K562 (cell line): ENCODE data around the gene PSG2. TPM values are rescaled to one million over a fixed set of nuclear protein-coding genes. Genes with fewer than 3 reads are reported as not detected.
A peak's percentile ranks its signal among the peaks of the same experiment; 100 is the strongest.
"Not testable (repeated sequence)": the region's sequence is repeated elsewhere in the genome, so short reads cannot be mapped to it uniquely, and the experiment has no call there.

Experiments used
- ATAC-seq: fragments of 200-7000 bp; cut with Tn5 transposase; 3 replicates; pipeline ENCODE4 v1.9.1; 2020; ENCODE audit warnings: moderate library complexity
- BruUV-seq: library from RNA; stranded (reverse); fragments of 400-500 nt; replicated peaks from 2 replicates; lab custom pipeline; 2021; lab: Mats Ljungman, UMichigan
- CTCF ChIA-PET: fragments of 300-600 bp; formaldehyde crosslinking; extraction: SDS; loops from one replicate; lab custom pipeline; 2021; ENCODE audit warnings: low intra/inter-chr PET ratio; lab: Yijun Ruan, JAX
- POLR2A ChIA-PET: fragments of 300-600, 350-650 bp; sonication (Branson Sonifier 250); formaldehyde crosslinking; extraction: SDS; loops from one replicate; lab custom pipeline; 2021; ENCODE audit warnings: antibody characterized with exemption, inconsistent platforms; lab: Yijun Ruan, JAX
- DNase-seq, 4 experiments: peaks; one replicate each; pipeline versions ENCODE4 v3.0.0 to v3.0.0-alpha.2; 2011 to 2018; ENCODE audit warnings: low spot score in 3 of 4, mixed read lengths in 3 of 4; ENCODE audit errors: extremely low read depth in 1 of 4
- FAIRE-seq: peaks from 2 replicates; lab custom pipeline; 2011; peaks lifted over from hg19 to GRCh38; lab: Jason Lieb, UNC
- H2AFZ ChIP-seq: 2 replicates; pipeline ENCODE4 v1.6.0; 2011; ENCODE audit warnings: low read depth, low read length, control low read depth, inconsistent platforms
- H3K27ac ChIP-seq: fragments of 200-600 bp; 3 replicates; pipeline ENCODE4 v1.8.0; 2011; ENCODE audit warnings: low read depth, mild to moderate bottlenecking, control low read depth, inconsistent platforms, low read length, moderate library complexity, mixed read lengths; ENCODE audit errors: extremely low read depth
- H3K27me3 ChIP-seq, 2 experiments: fragments of 300-600 bp in 1 of 2; 2 replicates in 1 of 2; 3 replicates in 1 of 2; pipeline versions ENCODE4 v1.6.0 to v1.8.0; 2011; ENCODE audit warnings: inconsistent platforms in 2 of 2, low read length in 2 of 2, mild to moderate bottlenecking in 1 of 2, mixed read lengths in 1 of 2, moderate library complexity in 1 of 2; ENCODE audit not compliant: control insufficient read depth in 2 of 2, insufficient read depth in 2 of 2
- H3K36me3 ChIP-seq: fragments of 300-600 bp; 3 replicates; pipeline ENCODE4 v1.8.0; 2011; ENCODE audit warnings: mild to moderate bottlenecking, low read length, inconsistent platforms; ENCODE audit not compliant: control insufficient read depth, insufficient read depth
- H3K4me1 ChIP-seq, 2 experiments: fragments of 200-600 bp in 1 of 2; replicated peaks in 1 of 2; 2 replicates in 1 of 2; 3 replicates in 1 of 2; pipeline versions ENCODE4 v1.5.1 to v1.8.0; 2011; ENCODE audit warnings: inconsistent platforms in 2 of 2, low read length in 2 of 2, mild to moderate bottlenecking in 1 of 2, mixed read lengths in 1 of 2, moderate library complexity in 1 of 2; ENCODE audit not compliant: control insufficient read depth in 2 of 2, insufficient read depth in 2 of 2
- H3K4me2 ChIP-seq: 2 replicates; pipeline ENCODE4 v1.6.1; 2011; ENCODE audit warnings: low read length, control low read depth, inconsistent platforms, mixed read lengths; ENCODE audit not compliant: insufficient read depth
- H3K4me3 ChIP-seq: fragments of 200-600 bp; sonication (generic), shearing (Covaris generic); 2 replicates; pipeline ENCODE4 v1.5.1; 2016; ENCODE audit warnings: control low read depth, inconsistent platforms
- H3K79me2 ChIP-seq: fragments of 200-600 bp; 3 replicates; pipeline ENCODE4 v1.8.0; 2011; ENCODE audit warnings: low read length, inconsistent platforms; ENCODE audit not compliant: control insufficient read depth, insufficient read depth
- H3K9ac ChIP-seq, 2 experiments: 2 replicates each; pipeline versions ENCODE4 v1.6.0 to v1.6.1; 2011; ENCODE audit warnings: low read depth in 2 of 2, low read length in 2 of 2, control low read depth in 1 of 2, inconsistent platforms in 1 of 2, mild to moderate bottlenecking in 1 of 2, mixed read lengths in 1 of 2; ENCODE audit not compliant: insufficient read depth in 1 of 2
- H3K9me1 ChIP-seq: one replicate; pipeline ENCODE4 v1.6.0; 2011; ENCODE audit warnings: inconsistent platforms, mild to moderate bottlenecking, low read length, moderate library complexity; ENCODE audit not compliant: control insufficient read depth, insufficient read depth
- H3K9me3 ChIP-seq: replicated peaks from 2 replicates; pipeline ENCODE4 v1.5.1; 2011; ENCODE audit warnings: low read depth, low read length, inconsistent platforms; ENCODE audit not compliant: control insufficient read depth, insufficient read depth
- H4K20me1 ChIP-seq: replicated peaks from 2 replicates; pipeline ENCODE4 v1.6.1; 2011; ENCODE audit warnings: low read length, inconsistent platforms, mixed read lengths; ENCODE audit not compliant: control insufficient read depth, insufficient read depth
- CTCF ChIP-seq, 3 experiments: IDR thresholded peaks in 2 of 3; conservative IDR thresholded peaks in 1 of 3; 2 replicates each; pipeline ENCODE4 v1.5.1; 2011 to 2012; ENCODE audit warnings: low read length in 3 of 3, mild to moderate bottlenecking in 3 of 3, control low read depth in 2 of 3, improper control_type of control experiment in 1 of 3, inconsistent platforms in 1 of 3, low read depth in 1 of 3, mixed read lengths in 1 of 3, moderate library complexity in 1 of 3; ENCODE audit not compliant: insufficient read depth in 2 of 3
- ESRRA ChIP-seq: fragments of 450-650 bp; IDR thresholded peaks from 2 replicates; pipeline ENCODE4 v1.6.1; 2014; ENCODE audit warnings: low read depth, mild to moderate bottlenecking, moderate library complexity, borderline replicate concordance
- in situ Hi-C: fragments of 300-500 bp; cut with MboI; formaldehyde crosslinking; loops from 4 replicates; pipeline ENCODE4 v1.15.0; 2018; ENCODE audit warnings: inconsistent platforms, mixed read lengths
- intact Hi-C: fragments of 100-400 bp; cut with micrococcal nuclease; formaldehyde crosslinking; loops from 2 replicates; pipeline ENCODE4 v1.14.2; 2022
- polyA plus RNA-seq, 8 experiments: library from polyadenylated mRNA; depleted of rRNA in 4 of 8; stranded (reverse) in 5 of 8; unstranded in 3 of 8; fragments of >200 nt; fragmentation: Nextera tagmentation in 2 of 8; fragmentation: Illumina TruSeq in 1 of 8; extraction: Ambion mirVana in 2 of 8; extraction: Trizol in 1 of 8; gene quantifications; 2 replicates each; pipeline versions ENCODE4 v1.2.1 to v1.2.3, GENCODE V29; 2011 to 2014; ENCODE audit warnings: inconsistent platforms in 1 of 8, missing spikeins in 1 of 8
- total RNA-seq, 7 experiments: library from RNA; depleted of rRNA in 6 of 7; stranded (reverse); fragments of >200 nt in 6 of 7; fragmentation: Illumina TruSeq in 2 of 7; extraction: Trizol in 2 of 7; gene quantifications; 2 replicates each; pipeline versions ENCODE4 v1.2.1 to v1.2.3, GENCODE V29; 2011 to 2021; ENCODE audit warnings: low replicate concordance in 1 of 7

PSG2 gene
- total and polyA plus RNA-seq, 9 of the 15 experiments (the other 6 are each of a cell fraction or from before 2014, with no cell fraction given) = not detected

- H4K20me1 ChIP-seq, H3K4me2 ChIP-seq, H3K9me1 ChIP-seq, H3K9ac ChIP-seq, H3K27me3 ChIP-seq, in situ Hi-C loops, H3K4me1 ChIP-seq, POLR2A ChIA-PET, H2AFZ ChIP-seq, ATAC-seq, H3K79me2 ChIP-seq, FAIRE-seq, H3K4me3 ChIP-seq, BruUV-seq, intact Hi-C loops, H3K27ac ChIP-seq, H3K36me3 ChIP-seq, CTCF ChIA-PET, H3K9me3 ChIP-seq: not testable (repeated sequence)
- peak in 1 of 4 experiments; percentile 0 for DNase-seq
- TF ChIP-seq ESRRA (peak; percentile 48; the same call in 1 of the 2 replicates), CTCF (IDR thresholded peaks at IDR 0.05 in 2 of 3, conservative IDR thresholded peaks at IDR 0.05 in 1 of 3; ENCODE audit: insufficient read depth in 2 of 3, low read depth in 1 of 3, low read length in 3 of 3) (peak in 1 of 3 experiments; percentile 16; a peak in 1 of 6 replicates)
These were observed 62.9 kb downstream of the PSG2 start for GRCh38 chr19:43019588-43019987.

Other genes with a start within 250 kb of the PSG2 start
- gene PSG1, start 203.0 kb downstream of the PSG2 start, total RNA-seq (2014; rRNA removed) = not detected in 2 replicates
- gene PSG1, start 203.0 kb downstream of the PSG2 start, total RNA-seq (2014; rRNA removed; fragmentation: Illumina TruSeq; extraction: Trizol) = not detected in 2 replicates
- gene PSG1, start 203.0 kb downstream of the PSG2 start, total RNA-seq (2015; rRNA removed; fragmentation: Illumina TruSeq; extraction: Trizol) = not detected in 2 replicates
- not detected in 2 replicates for gene PSG1, start 203.0 kb downstream of the PSG2 start, total RNA-seq (2021)
- not detected in 2 replicates for gene PSG1, start 203.0 kb downstream of the PSG2 start, polyA plus RNA-seq (2011; rRNA removed)
- gene PSG1, start 203.0 kb downstream of the PSG2 start, polyA plus RNA-seq (2014; fragmentation: Illumina TruSeq; extraction: Trizol) = not detected in 2 replicates
- not detected for gene PSG1, start 203.0 kb downstream of the PSG2 start, polyA plus RNA-seq (2014; fragmentation: Nextera tagmentation; extraction: Ambion mirVana)
- not detected in 2 replicates for gene PSG1, start 203.0 kb downstream of the PSG2 start, polyA plus RNA-seq (2014; rRNA removed)
- not detected in 2 replicates for gene PSG6, start 164.8 kb downstream of the PSG2 start, total RNA-seq (2014; rRNA removed)
- not detected in 2 replicates for gene PSG6, start 164.8 kb downstream of the PSG2 start, total RNA-seq (2014; rRNA removed; fragmentation: Illumina TruSeq; extraction: Trizol)
- gene PSG6, start 164.8 kb downstream of the PSG2 start, total RNA-seq (2015; rRNA removed; fragmentation: Illumina TruSeq; extraction: Trizol) = not detected in 2 replicates
- gene PSG6, start 164.8 kb downstream of the PSG2 start, total RNA-seq (2021) = not detected in 2 replicates
- not detected in 2 replicates for gene PSG6, start 164.8 kb downstream of the PSG2 start, polyA plus RNA-seq (2011; rRNA removed)
- gene PSG6, start 164.8 kb downstream of the PSG2 start, polyA plus RNA-seq (2014; fragmentation: Illumina TruSeq; extraction: Trizol) = not detected in 2 replicates
- gene PSG6, start 164.8 kb downstream of the PSG2 start, polyA plus RNA-seq (2014; fragmentation: Nextera tagmentation; extraction: Ambion mirVana) = not detected
- not detected in 2 replicates for gene PSG6, start 164.8 kb downstream of the PSG2 start, polyA plus RNA-seq (2014; rRNA removed)
- gene PSG7, start 145.5 kb downstream of the PSG2 start, total RNA-seq (2014; rRNA removed) = not detected in 2 replicates
- gene PSG7, start 145.5 kb downstream of the PSG2 start, total RNA-seq (2014; rRNA removed; fragmentation: Illumina TruSeq; extraction: Trizol) = not detected in 2 replicates
- not detected in 2 replicates for gene PSG7, start 145.5 kb downstream of the PSG2 start, total RNA-seq (2015; rRNA removed; fragmentation: Illumina TruSeq; extraction: Trizol)
- not detected in 2 replicates for gene PSG7, start 145.5 kb downstream of the PSG2 start, total RNA-seq (2021)
- gene PSG7, start 145.5 kb downstream of the PSG2 start, polyA plus RNA-seq (2011; rRNA removed) = not detected in 2 replicates
- not detected in 2 replicates for gene PSG7, start 145.5 kb downstream of the PSG2 start, polyA plus RNA-seq (2014; fragmentation: Illumina TruSeq; extraction: Trizol)
- gene PSG7, start 145.5 kb downstream of the PSG2 start, polyA plus RNA-seq (2014; fragmentation: Nextera tagmentation; extraction: Ambion mirVana) = not detected
- not detected in 2 replicates for gene PSG7, start 145.5 kb downstream of the PSG2 start, polyA plus RNA-seq (2014; rRNA removed)
- gene PSG11, start 56.2 kb downstream of the PSG2 start, total RNA-seq (2014; rRNA removed) = not detected in 2 replicates
- gene PSG11, start 56.2 kb downstream of the PSG2 start, total RNA-seq (2014; rRNA removed; fragmentation: Illumina TruSeq; extraction: Trizol) = not detected in 2 replicates
- not detected in 2 replicates for gene PSG11, start 56.2 kb downstream of the PSG2 start, total RNA-seq (2015; rRNA removed; fragmentation: Illumina TruSeq; extraction: Trizol)
- not detected in 2 replicates for gene PSG11, start 56.2 kb downstream of the PSG2 start, total RNA-seq (2021)
- gene PSG11, start 56.2 kb downstream of the PSG2 start, polyA plus RNA-seq (2011; rRNA removed) = not detected in 2 replicates
- not detected in 2 replicates for gene PSG11, start 56.2 kb downstream of the PSG2 start, polyA plus RNA-seq (2014; fragmentation: Illumina TruSeq; extraction: Trizol)
- not detected for gene PSG11, start 56.2 kb downstream of the PSG2 start, polyA plus RNA-seq (2014; fragmentation: Nextera tagmentation; extraction: Ambion mirVana)
- gene PSG11, start 56.2 kb downstream of the PSG2 start, polyA plus RNA-seq (2014; rRNA removed) = not detected in 2 replicates
- not detected in 2 replicates for gene PSG5, start 103.8 kb upstream of the PSG2 start, total RNA-seq (2014; rRNA removed)
- not detected in 2 replicates for gene PSG5, start 103.8 kb upstream of the PSG2 start, total RNA-seq (2014; rRNA removed; fragmentation: Illumina TruSeq; extraction: Trizol)
- not detected in 2 replicates for gene PSG5, start 103.8 kb upstream of the PSG2 start, total RNA-seq (2015; rRNA removed; fragmentation: Illumina TruSeq; extraction: Trizol)
- not detected in 2 replicates for gene PSG5, start 103.8 kb upstream of the PSG2 start, total RNA-seq (2021)
- gene PSG5, start 103.8 kb upstream of the PSG2 start, polyA plus RNA-seq (2011; rRNA removed) = not detected in 2 replicates
- not detected in 2 replicates for gene PSG5, start 103.8 kb upstream of the PSG2 start, polyA plus RNA-seq (2014; fragmentation: Illumina TruSeq; extraction: Trizol)
- not detected for gene PSG5, start 103.8 kb upstream of the PSG2 start, polyA plus RNA-seq (2014; fragmentation: Nextera tagmentation; extraction: Ambion mirVana)
- gene PSG5, start 103.8 kb upstream of the PSG2 start, polyA plus RNA-seq (2014; rRNA removed) = not detected in 2 replicates
- gene PSG4, start 122.9 kb upstream of the PSG2 start, total RNA-seq (2014; rRNA removed) = not detected in 2 replicates
- not detected in 2 replicates for gene PSG4, start 122.9 kb upstream of the PSG2 start, total RNA-seq (2014; rRNA removed; fragmentation: Illumina TruSeq; extraction: Trizol)
- not detected in 2 replicates for gene PSG4, start 122.9 kb upstream of the PSG2 start, total RNA-seq (2015; rRNA removed; fragmentation: Illumina TruSeq; extraction: Trizol)
- not detected in 2 replicates for gene PSG4, start 122.9 kb upstream of the PSG2 start, total RNA-seq (2021)
- not detected in 2 replicates for gene PSG4, start 122.9 kb upstream of the PSG2 start, polyA plus RNA-seq (2011; rRNA removed)
- gene PSG4, start 122.9 kb upstream of the PSG2 start, polyA plus RNA-seq (2014; fragmentation: Illumina TruSeq; extraction: Trizol) = not detected in 2 replicates
- not detected for gene PSG4, start 122.9 kb upstream of the PSG2 start, polyA plus RNA-seq (2014; fragmentation: Nextera tagmentation; extraction: Ambion mirVana)
- 0.03 TPM in 1 of 2 replicates, not detected in the other for gene PSG4, start 122.9 kb upstream of the PSG2 start, polyA plus RNA-seq (2014; rRNA removed)
- not detected in 2 replicates for gene PSG9, start 186.8 kb upstream of the PSG2 start, total RNA-seq (2014; rRNA removed)
- not detected in 2 replicates for gene PSG9, start 186.8 kb upstream of the PSG2 start, total RNA-seq (2014; rRNA removed; fragmentation: Illumina TruSeq; extraction: Trizol)
- not detected in 2 replicates for gene PSG9, start 186.8 kb upstream of the PSG2 start, total RNA-seq (2015; rRNA removed; fragmentation: Illumina TruSeq; extraction: Trizol)
- not detected in 2 replicates for gene PSG9, start 186.8 kb upstream of the PSG2 start, total RNA-seq (2021)
- not detected in 2 replicates for gene PSG9, start 186.8 kb upstream of the PSG2 start, polyA plus RNA-seq (2011; rRNA removed)
- not detected in 2 replicates for gene PSG9, start 186.8 kb upstream of the PSG2 start, polyA plus RNA-seq (2014; fragmentation: Illumina TruSeq; extraction: Trizol)
- gene PSG9, start 186.8 kb upstream of the PSG2 start, polyA plus RNA-seq (2014; fragmentation: Nextera tagmentation; extraction: Ambion mirVana) = under 1 TPM in 1 of 2 experiments, not detected in 1; 0.20 TPM
- gene PSG9, start 186.8 kb upstream of the PSG2 start, polyA plus RNA-seq (2014; rRNA removed) = not detected in 2 replicates